Loucy (cell line): ENCODE data around the gene JPH3.

Experiments used
- EZH2phosphoT487 ChIP-seq: fragments of 200-600 bp; IDR thresholded peaks from 2 replicates; pipeline ENCODE4 v1.6.1; 2018; ENCODE audit warnings: antibody characterized with exemption, mild to moderate bottlenecking, moderate library complexity, borderline replicate concordance
- TF ChIP-seq, protein P1 (sequence below): fragments of 200-600 bp; sonication (generic); conservative IDR thresholded peaks from 2 replicates; pipeline ENCODE4 v1.5.1; 2014; ENCODE audit warnings: mild to moderate bottlenecking, antibody characterized with exemption, low read length

DNA sequence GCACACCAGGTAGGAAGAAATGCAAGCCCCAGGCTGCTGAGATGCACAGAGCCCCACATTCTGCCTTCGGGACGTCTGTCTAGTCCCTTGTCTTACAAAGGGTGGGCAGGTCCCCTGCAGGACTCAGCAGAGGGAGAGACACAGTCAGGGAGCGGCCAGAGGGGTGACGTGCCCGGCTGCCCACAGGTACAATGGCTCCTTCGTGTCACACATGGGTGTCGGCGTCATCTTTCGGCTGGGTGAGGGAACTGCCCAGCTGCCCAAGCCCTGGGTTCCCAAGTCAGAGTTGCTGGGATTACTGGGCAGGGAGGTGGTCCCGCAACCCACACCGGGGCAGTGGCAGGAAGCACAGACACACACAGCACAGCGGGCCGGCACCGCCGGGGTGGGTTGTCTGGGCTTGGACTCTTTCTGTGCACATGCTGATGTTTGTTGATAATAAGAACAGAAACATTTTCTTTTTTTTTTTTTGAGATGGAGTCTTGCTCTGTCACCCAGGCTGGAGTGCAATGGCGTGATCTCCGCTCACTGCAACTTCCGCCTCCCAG, 80.6 kb downstream of the JPH3 start:
- TF ChIP-seq, protein P1, sequence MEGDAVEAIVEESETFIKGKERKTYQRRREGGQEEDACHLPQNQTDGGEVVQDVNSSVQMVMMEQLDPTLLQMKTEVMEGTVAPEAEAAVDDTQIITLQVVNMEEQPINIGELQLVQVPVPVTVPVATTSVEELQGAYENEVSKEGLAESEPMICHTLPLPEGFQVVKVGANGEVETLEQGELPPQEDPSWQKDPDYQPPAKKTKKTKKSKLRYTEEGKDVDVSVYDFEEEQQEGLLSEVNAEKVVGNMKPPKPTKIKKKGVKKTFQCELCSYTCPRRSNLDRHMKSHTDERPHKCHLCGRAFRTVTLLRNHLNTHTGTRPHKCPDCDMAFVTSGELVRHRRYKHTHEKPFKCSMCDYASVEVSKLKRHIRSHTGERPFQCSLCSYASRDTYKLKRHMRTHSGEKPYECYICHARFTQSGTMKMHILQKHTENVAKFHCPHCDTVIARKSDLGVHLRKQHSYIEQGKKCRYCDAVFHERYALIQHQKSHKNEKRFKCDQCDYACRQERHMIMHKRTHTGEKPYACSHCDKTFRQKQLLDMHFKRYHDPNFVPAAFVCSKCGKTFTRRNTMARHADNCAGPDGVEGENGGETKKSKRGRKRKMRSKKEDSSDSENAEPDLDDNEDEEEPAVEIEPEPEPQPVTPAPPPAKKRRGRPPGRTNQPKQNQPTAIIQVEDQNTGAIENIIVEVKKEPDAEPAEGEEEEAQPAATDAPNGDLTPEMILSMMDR = no peak
- TF ChIP-seq EZH2phosphoT487 = no peak
